ENCODE results near the gene TRIM59. TPM values are rescaled to one million over a fixed set of nuclear protein-coding genes. Genes with fewer than 3 reads are reported as not detected.

The TRIM59 gene
- total RNA-seq, 1 donor: 21.0 TPM

Other genes with a start within 250 kb of the TRIM59 start
- 0.10 TPM for gene C3orf80, start 224.4 kb downstream of the TRIM59 start, total RNA-seq
- gene IFT80, start 50.6 kb downstream of the TRIM59 start, total RNA-seq: 17.6 TPM
- gene SMC4, start 50.1 kb downstream of the TRIM59 start, total RNA-seq: 61.2 TPM
- gene KPNA4, start 115.8 kb upstream of the TRIM59 start, total RNA-seq: 32.8 TPM
- gene ARL14, start 227.4 kb upstream of the TRIM59 start, total RNA-seq: not detected